ENCODE results near the gene TRAPPC11. TPM values are rescaled to one million over a fixed set of nuclear protein-coding genes. Genes with fewer than 3 reads are reported as not detected.

The TRAPPC11 gene
- total RNA-seq, 1 experiment from 2014 or later = 15.6 TPM

GRCh38 chr4:183675625-183676024 is 16.5 kb downstream of the TRAPPC11 start:
- no TSS peak for BruUV-seq (replicated peaks)
- H3K27ac ChIP-seq (ENCODE audit: low read depth, low read length) = no peak overlapping the region
- no peak overlapping the region for H2AFZ ChIP-seq (ENCODE audit: low read depth, low read length, poor library complexity, severe bottlenecking)
- DNase-seq (ENCODE audit: low read depth, low spot score) = no peak
- ChIA-PET RAD21 (ENCODE audit: low non-redundant PET in 1 of 2, low total read pairs in 2 of 2, uncharacterized antibody in 2 of 2, unreplicated experiment in 2 of 2) (no interaction called here), CTCF (no interaction called here), POLR2A (no interaction called here)
- H3K4me1 ChIP-seq (ENCODE audit: control insufficient read depth in 1 of 2, insufficient read depth in 2 of 2, low read length in 2 of 2) = no peaks in the 10 kb centered on the region
- H3K9me3 ChIP-seq (ENCODE audit: control insufficient read depth in 1 of 2, insufficient read depth in 1 of 2, low read depth in 1 of 2, low read length in 2 of 2) = no peaks in the 10 kb centered on the region
- intact Hi-C loops (cut with micrococcal nuclease) = no loop called here
- H3K4me3 ChIP-seq (replicated peaks in 1 of 2; ENCODE audit: low read depth in 1 of 2, low read length in 2 of 2) = no peak overlapping the region
- no peaks in the 10 kb centered on the region for H3K27me3 ChIP-seq (ENCODE audit: insufficient read depth, low read length)
- no peak overlapping the region for H3K9ac ChIP-seq (ENCODE audit: low read length)
- no peak for ATAC-seq
- no peaks in the 10 kb centered on the region; a peak in 1 of 4 replicates for H3K36me3 ChIP-seq (ENCODE audit: control insufficient read depth in 1 of 2, insufficient read depth in 2 of 2, low read length in 2 of 2)
- no peaks in the 10 kb centered on the region for H4K20me1 ChIP-seq (ENCODE audit: insufficient read depth)
- no peaks in the 10 kb centered on the region for H3K79me2 ChIP-seq (ENCODE audit: insufficient read depth, low read length)
- H3K9me2 ChIP-seq (ENCODE audit: insufficient read depth) = no peaks in the 10 kb centered on the region
- H3K4me2 ChIP-seq (ENCODE audit: low read length) = no peak overlapping the region
- TF ChIP-seq CEBPB (IDR thresholded peaks at IDR 0.05; ENCODE audit: low read depth) (no peak), SP1 (IDR thresholded peaks at IDR 0.05; ENCODE audit: low read depth) (no peak), SRF (IDR thresholded peaks at IDR 0.05; ENCODE audit: low read depth) (no peak)
- TF ChIP-seq, protein P1, sequence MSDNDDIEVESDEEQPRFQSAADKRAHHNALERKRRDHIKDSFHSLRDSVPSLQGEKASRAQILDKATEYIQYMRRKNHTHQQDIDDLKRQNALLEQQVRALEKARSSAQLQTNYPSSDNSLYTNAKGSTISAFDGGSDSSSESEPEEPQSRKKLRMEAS (IDR thresholded peaks at IDR 0.05) = no peak

DNA sequence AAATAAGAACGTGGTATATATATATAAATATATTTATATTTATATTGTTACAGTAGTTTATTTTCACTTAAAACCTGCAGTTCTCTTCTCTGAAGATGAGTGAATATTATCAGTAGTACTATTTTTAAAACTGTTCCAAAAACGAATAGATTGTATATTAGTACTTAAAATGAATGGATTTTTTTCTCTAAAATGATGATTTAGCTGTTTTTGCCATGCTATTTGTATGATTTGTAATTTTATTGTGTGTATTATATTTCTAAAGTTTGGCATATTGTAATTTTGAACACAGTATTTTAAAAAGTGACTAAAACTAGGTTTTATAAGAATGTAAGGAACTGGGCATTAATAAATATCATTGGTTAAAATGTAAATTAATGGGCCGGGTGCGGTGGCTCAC is 22.0 kb downstream of the TRAPPC11 start:
- DNase-seq (ENCODE audit: low read depth, low spot score) = no peak
- CTCF ChIA-PET = no interaction called here
- TF ChIP-seq EZH2 (IDR thresholded peaks at IDR 0.05) (no peak), ZFX (IDR thresholded peaks at IDR 0.05) (no peak), TCF7L2 (IDR thresholded peaks at IDR 0.05; ENCODE audit: borderline replicate concordance, extremely low read depth, insufficient read depth, insufficient read length) (no peak), FOSL1 (IDR thresholded peaks at IDR 0.05; ENCODE audit: low read depth) (no peak), CEBPB (IDR thresholded peaks at IDR 0.05; ENCODE audit: low read depth) (no peak), EGR1 (IDR thresholded peaks at IDR 0.05; ENCODE audit: low read depth) (no peak), SRF (IDR thresholded peaks at IDR 0.05; ENCODE audit: low read depth) (no peak), SIN3A (IDR thresholded peaks at IDR 0.05; ENCODE audit: low read depth) (no peak), JUND (IDR thresholded peaks at IDR 0.05) (no peak), POLR2A (IDR thresholded peaks at IDR 0.05; ENCODE audit: borderline replicate concordance, extremely low read depth, insufficient read depth, insufficient read length) (no peak), YY1 (IDR thresholded peaks at IDR 0.05; ENCODE audit: extremely low read depth, insufficient replicate concordance, low read depth, low read length) (no peak), ZNF274 (IDR thresholded peaks at IDR 0.05; ENCODE audit: low read depth, low read length) (no peak)
- TF ChIP-seq, protein P1 (IDR thresholded peaks at IDR 0.05) = no peak
- TF ChIP-seq, protein P2, sequence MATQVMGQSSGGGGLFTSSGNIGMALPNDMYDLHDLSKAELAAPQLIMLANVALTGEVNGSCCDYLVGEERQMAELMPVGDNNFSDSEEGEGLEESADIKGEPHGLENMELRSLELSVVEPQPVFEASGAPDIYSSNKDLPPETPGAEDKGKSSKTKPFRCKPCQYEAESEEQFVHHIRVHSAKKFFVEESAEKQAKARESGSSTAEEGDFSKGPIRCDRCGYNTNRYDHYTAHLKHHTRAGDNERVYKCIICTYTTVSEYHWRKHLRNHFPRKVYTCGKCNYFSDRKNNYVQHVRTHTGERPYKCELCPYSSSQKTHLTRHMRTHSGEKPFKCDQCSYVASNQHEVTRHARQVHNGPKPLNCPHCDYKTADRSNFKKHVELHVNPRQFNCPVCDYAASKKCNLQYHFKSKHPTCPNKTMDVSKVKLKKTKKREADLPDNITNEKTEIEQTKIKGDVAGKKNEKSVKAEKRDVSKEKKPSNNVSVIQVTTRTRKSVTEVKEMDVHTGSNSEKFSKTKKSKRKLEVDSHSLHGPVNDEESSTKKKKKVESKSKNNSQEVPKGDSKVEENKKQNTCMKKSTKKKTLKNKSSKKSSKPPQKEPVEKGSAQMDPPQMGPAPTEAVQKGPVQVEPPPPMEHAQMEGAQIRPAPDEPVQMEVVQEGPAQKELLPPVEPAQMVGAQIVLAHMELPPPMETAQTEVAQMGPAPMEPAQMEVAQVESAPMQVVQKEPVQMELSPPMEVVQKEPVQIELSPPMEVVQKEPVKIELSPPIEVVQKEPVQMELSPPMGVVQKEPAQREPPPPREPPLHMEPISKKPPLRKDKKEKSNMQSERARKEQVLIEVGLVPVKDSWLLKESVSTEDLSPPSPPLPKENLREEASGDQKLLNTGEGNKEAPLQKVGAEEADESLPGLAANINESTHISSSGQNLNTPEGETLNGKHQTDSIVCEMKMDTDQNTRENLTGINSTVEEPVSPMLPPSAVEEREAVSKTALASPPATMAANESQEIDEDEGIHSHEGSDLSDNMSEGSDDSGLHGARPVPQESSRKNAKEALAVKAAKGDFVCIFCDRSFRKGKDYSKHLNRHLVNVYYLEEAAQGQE (IDR thresholded peaks at IDR 0.05; ENCODE audit: low read depth) = no peak
- TF ChIP-seq, protein P3, sequence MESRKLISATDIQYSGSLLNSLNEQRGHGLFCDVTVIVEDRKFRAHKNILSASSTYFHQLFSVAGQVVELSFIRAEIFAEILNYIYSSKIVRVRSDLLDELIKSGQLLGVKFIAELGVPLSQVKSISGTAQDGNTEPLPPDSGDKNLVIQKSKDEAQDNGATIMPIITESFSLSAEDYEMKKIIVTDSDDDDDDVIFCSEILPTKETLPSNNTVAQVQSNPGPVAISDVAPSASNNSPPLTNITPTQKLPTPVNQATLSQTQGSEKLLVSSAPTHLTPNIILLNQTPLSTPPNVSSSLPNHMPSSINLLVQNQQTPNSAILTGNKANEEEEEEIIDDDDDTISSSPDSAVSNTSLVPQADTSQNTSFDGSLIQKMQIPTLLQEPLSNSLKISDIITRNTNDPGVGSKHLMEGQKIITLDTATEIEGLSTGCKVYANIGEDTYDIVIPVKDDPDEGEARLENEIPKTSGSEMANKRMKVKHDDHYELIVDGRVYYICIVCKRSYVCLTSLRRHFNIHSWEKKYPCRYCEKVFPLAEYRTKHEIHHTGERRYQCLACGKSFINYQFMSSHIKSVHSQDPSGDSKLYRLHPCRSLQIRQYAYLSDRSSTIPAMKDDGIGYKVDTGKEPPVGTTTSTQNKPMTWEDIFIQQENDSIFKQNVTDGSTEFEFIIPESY (IDR thresholded peaks at IDR 0.05; ENCODE audit: extremely low read depth, insufficient replicate concordance, low read length) = no peak

More for the DNA sequence above, 22.0 kb downstream of the TRAPPC11 start:
- Histone ChIP-seq H3K9me2 (ENCODE audit: insufficient read depth) (no peaks in the 10 kb centered on the region), H3K79me2 (ENCODE audit: insufficient read depth, low read length) (no peaks in the 10 kb centered on the region), H3K4me3 (replicated peaks in 1 of 2; ENCODE audit: low read depth in 1 of 2, low read length in 2 of 2) (no peak overlapping the region), H3K36me3 (ENCODE audit: control insufficient read depth in 1 of 2, insufficient read depth in 2 of 2, low read length in 2 of 2) (peaks cover 0 to 3% of the 10 kb centered on the region in 2 experiments; a peak in 1 of 4 replicates), H3K9me3 (ENCODE audit: control insufficient read depth in 1 of 2, insufficient read depth in 1 of 2, low read depth in 1 of 2, low read length in 2 of 2) (no peaks in the 10 kb centered on the region), H3K27me3 (ENCODE audit: insufficient read depth, low read length) (no peaks in the 10 kb centered on the region), H3K9ac (ENCODE audit: low read length) (no peak overlapping the region), H4K20me1 (ENCODE audit: insufficient read depth) (no peaks in the 10 kb centered on the region), H2AFZ (ENCODE audit: low read depth, low read length, poor library complexity, severe bottlenecking) (no peak overlapping the region), H3K4me1 (ENCODE audit: control insufficient read depth in 1 of 2, insufficient read depth in 2 of 2, low read length in 2 of 2) (no peaks in the 10 kb centered on the region), H3K4me2 (ENCODE audit: low read length) (no peak overlapping the region), H3K27ac (ENCODE audit: low read depth, low read length) (no peak overlapping the region)
- ATAC-seq = no peak
- no TSS peak for BruUV-seq (replicated peaks)
- RAD21 ChIA-PET (ENCODE audit: low non-redundant PET in 1 of 2, low total read pairs in 2 of 2, uncharacterized antibody in 2 of 2, unreplicated experiment in 2 of 2) = interaction anchor here in 1 of 2 experiments (0.7 kb wide), 1 partner anchor 139 kb away, joined by 3 read pairs; no protein-coding TSS in a partner anchor
- POLR2A ChIA-PET = no interaction called here
- intact Hi-C loops (cut with micrococcal nuclease) = no loop called here
